Breast epithelium (tissue), 3 donors: ENCODE measurements around the gene C6orf118.

Experiments used
- POLR2AphosphoS5 ChIP-seq, 3 donors: sonication (generic); formaldehyde crosslinking; IDR thresholded peaks; one replicate each; pipeline ENCODE4 v1.6.1; 2017; ENCODE audit warnings: antibody characterized with exemption in 3 of 3
- TF ChIP-seq, protein P1 (sequence below), 3 donors: fragments of 450-650 bp; IDR thresholded peaks; one replicate each; pipeline ENCODE4 v1.5.1; 2016 to 2017; ENCODE audit warnings: antibody characterized with exemption in 3 of 3, mild to moderate bottlenecking in 3 of 3, moderate library complexity in 3 of 3

DNA sequence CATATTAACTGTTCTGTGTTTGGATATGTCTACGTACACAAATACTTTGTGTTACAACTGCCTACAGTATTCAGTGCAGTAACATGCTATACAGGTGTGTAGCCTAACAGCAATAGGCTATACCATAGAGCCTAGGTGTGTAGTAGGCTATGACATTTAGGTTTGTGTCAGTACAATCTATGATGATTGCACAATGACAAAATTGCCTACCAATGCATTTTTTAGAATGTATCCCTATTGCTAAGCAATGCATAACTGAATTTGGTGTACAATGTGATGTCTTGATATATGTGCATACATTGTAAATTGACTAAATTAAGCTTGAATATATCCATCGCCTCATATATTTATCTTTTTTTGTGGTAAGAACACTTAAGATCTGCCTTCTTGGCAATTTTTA lies 48.9 kb downstream of the C6orf118 start:
- TF ChIP-seq, protein P1, sequence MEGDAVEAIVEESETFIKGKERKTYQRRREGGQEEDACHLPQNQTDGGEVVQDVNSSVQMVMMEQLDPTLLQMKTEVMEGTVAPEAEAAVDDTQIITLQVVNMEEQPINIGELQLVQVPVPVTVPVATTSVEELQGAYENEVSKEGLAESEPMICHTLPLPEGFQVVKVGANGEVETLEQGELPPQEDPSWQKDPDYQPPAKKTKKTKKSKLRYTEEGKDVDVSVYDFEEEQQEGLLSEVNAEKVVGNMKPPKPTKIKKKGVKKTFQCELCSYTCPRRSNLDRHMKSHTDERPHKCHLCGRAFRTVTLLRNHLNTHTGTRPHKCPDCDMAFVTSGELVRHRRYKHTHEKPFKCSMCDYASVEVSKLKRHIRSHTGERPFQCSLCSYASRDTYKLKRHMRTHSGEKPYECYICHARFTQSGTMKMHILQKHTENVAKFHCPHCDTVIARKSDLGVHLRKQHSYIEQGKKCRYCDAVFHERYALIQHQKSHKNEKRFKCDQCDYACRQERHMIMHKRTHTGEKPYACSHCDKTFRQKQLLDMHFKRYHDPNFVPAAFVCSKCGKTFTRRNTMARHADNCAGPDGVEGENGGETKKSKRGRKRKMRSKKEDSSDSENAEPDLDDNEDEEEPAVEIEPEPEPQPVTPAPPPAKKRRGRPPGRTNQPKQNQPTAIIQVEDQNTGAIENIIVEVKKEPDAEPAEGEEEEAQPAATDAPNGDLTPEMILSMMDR (IDR thresholded peaks at IDR 0.05), result no peak
- no peak for TF ChIP-seq POLR2AphosphoS5 (IDR thresholded peaks at IDR 0.05)
